Measurements from ENCODE around the gene ABCA6. TPM values are rescaled to one million over a fixed set of nuclear protein-coding genes. Genes with fewer than 3 reads are reported as not detected.
A peak's percentile ranks its signal among the peaks of the same experiment; 100 is the strongest.

Gene ABCA6
- total and polyA plus RNA-seq, 2 of the 13 experiments (the other 11 are each of a cell fraction or from before 2014, with no cell fraction given), result 0.05 to 0.11 TPM

- TF ChIP-seq ZIK1 (CRISPR knock-in tag; IDR thresholded peaks at IDR 0.05; ENCODE audit: borderline replicate concordance, low read depth), result no peak
- peak; percentile 73 for TF ChIP-seq ZNF3 (CRISPR knock-in tag; IDR thresholded peaks at IDR 0.05)
- TF ChIP-seq ZNF234 (CRISPR knock-in tag; conservative IDR thresholded peaks at IDR 0.05), result peak; percentile 83
- TF ChIP-seq IKZF4 (CRISPR knock-in tag; IDR thresholded peaks at IDR 0.05; ENCODE audit: borderline replicate concordance, low read depth, not compliant biosample characterization), result no peak
- peak; percentile 99 for TF ChIP-seq AHDC1 (CRISPR knock-in tag; IDR thresholded peaks at IDR 0.05; ENCODE audit: borderline replicate concordance)
- no peak for TF ChIP-seq ZBTB46 (CRISPR knock-in tag; IDR thresholded peaks at IDR 0.05; ENCODE audit: borderline replicate concordance)
- peak; percentile 87 to 99 for TF ChIP-seq EP300 (IDR thresholded peaks at IDR 0.05; ENCODE audit: low read depth in 2 of 2, low read length in 2 of 2)
- TF ChIP-seq EP300 (CRISPR knock-in tag; IDR thresholded peaks at IDR 0.05; ENCODE audit: borderline replicate concordance), result peak; percentile 99
- no peak for TF ChIP-seq ARHGAP35 (CRISPR knock-in tag; IDR thresholded peaks at IDR 0.05; ENCODE audit: borderline replicate concordance)
- TF ChIP-seq TEAD3 (CRISPR knock-in tag; optimal IDR thresholded peaks at IDR 0.05; ENCODE audit: borderline replicate concordance), result peak; percentile 94
- no peak for TF ChIP-seq FIP1L1 (IDR thresholded peaks at IDR 0.05; ENCODE audit: borderline replicate concordance, insufficient read depth, low read depth, low read length)
- 0 out of 2 replicates have a peak, but pooled peaks have one; percentile 59 for TF ChIP-seq KLF11 (CRISPR knock-in tag; IDR thresholded peaks at IDR 0.05)
- TF ChIP-seq ZNF740 (CRISPR knock-in tag; IDR thresholded peaks at IDR 0.05), result 0 out of 2 replicates have a peak, but pooled peaks have one; percentile 23
- peak; percentile 85 for TF ChIP-seq SP5 (CRISPR knock-in tag; IDR thresholded peaks at IDR 0.05; ENCODE audit: borderline replicate concordance, low read depth)
- no peak for TF ChIP-seq ARID2 (CRISPR knock-in tag; IDR thresholded peaks at IDR 0.05; ENCODE audit: borderline replicate concordance)
- peak; percentile 87; the same call in 1 of the 2 replicates for TF ChIP-seq RFXANK (CRISPR knock-in tag; IDR thresholded peaks at IDR 0.05)
- TF ChIP-seq ZNF207 (IDR thresholded peaks at IDR 0.05; ENCODE audit: borderline replicate concordance), result no peak
- no peak for TF ChIP-seq ZNF282 (IDR thresholded peaks at IDR 0.05; ENCODE audit: partially characterized antibody)
- no peak for TF ChIP-seq ZBTB14 (CRISPR knock-in tag; IDR thresholded peaks at IDR 0.05)
- peak; percentile 76 for TF ChIP-seq ONECUT2 (CRISPR knock-in tag; IDR thresholded peaks at IDR 0.05)
These were observed 94.1 kb downstream of the ABCA6 start (continued) for GRCh38 chr17:69047368-69048263.

Data from HepG2 (cell line).